ENCODE data around the gene IL1A. TPM values are rescaled to one million over a fixed set of nuclear protein-coding genes. Genes with fewer than 3 reads are reported as not detected.
A peak's percentile ranks its signal among the peaks of the same experiment; 100 is the strongest.

Gene IL1A
- total RNA-seq, 6 donors from 2014 or later, result 2.5 to 4.7 (median 3.0) TPM; not detected in 3

- TF ChIP-seq POLR2AphosphoS5 (IDR thresholded peaks at IDR 0.05), result no peak
- no peak for TF ChIP-seq EP300 (IDR thresholded peaks at IDR 0.05)
- no peak for TF ChIP-seq POLR2A (IDR thresholded peaks at IDR 0.05)
- no peak for TF ChIP-seq CTCF (IDR thresholded peaks at IDR 0.05)
- 93% methylated on average over 4 of the region's 4 CpGs for WGBS, 2 donors
- no peak overlapping the region for H3K4me3 ChIP-seq
- DNase-seq (no peak), ATAC-seq (ENCODE audit: low FRiP score in 2 of 2) (no peak)
- no peaks in the 10 kb centered on the region for H3K27me3 ChIP-seq
- H3K36me3 ChIP-seq, result no peaks in the 10 kb centered on the region
- peaks cover 10 to 17% (median 14%) of the 10 kb centered on the region in 4 donors for H3K4me1 ChIP-seq
- no peaks in the 10 kb centered on the region for H3K9me3 ChIP-seq
- no peak overlapping the region for H3K27ac ChIP-seq
Measured at GRCh38 chr2:112762276-112762675, 22.0 kb downstream of the IL1A start.

GRCh38 chr2:112760149-112760548, 24.1 kb downstream of the IL1A start:
- ATAC-seq (ENCODE audit: low FRiP score in 2 of 2) (no peak), DNase-seq (no peak)
- Histone ChIP-seq H3K27ac (no peak overlapping the region), H3K36me3 (no peaks in the 10 kb centered on the region), H3K9me3 (no peaks in the 10 kb centered on the region), H3K27me3 (no peaks in the 10 kb centered on the region), H3K4me3 (no peak overlapping the region), H3K4me1 (peaks cover 10 to 13% (median 12%) of the 10 kb centered on the region in 4 donors)
- 82 to 88% methylated on average over 1 of the region's 1 CpG for WGBS, 2 donors
- no peak for TF ChIP-seq CTCF (IDR thresholded peaks at IDR 0.05)
- TF ChIP-seq POLR2A (IDR thresholded peaks at IDR 0.05), result no peak
- TF ChIP-seq EP300 (IDR thresholded peaks at IDR 0.05), result no peak
- TF ChIP-seq POLR2AphosphoS5 (IDR thresholded peaks at IDR 0.05), result no peak

- ATAC-seq (ENCODE audit: low FRiP score in 2 of 2) (no peak), DNase-seq (no peak)
- Histone ChIP-seq H3K27me3 (no peaks in the 10 kb centered on the region), H3K9me3 (no peaks in the 10 kb centered on the region), H3K4me1 (peaks cover under 1 to 4% (median 2%) of the 10 kb centered on the region in 4 donors), H3K27ac (no peak overlapping the region), H3K36me3 (no peaks in the 10 kb centered on the region), H3K4me3 (no peak overlapping the region)
- WGBS, 2 donors, result 87 to 89% methylated on average over 2 of the region's 2 CpGs
- no peak for TF ChIP-seq POLR2AphosphoS5 (IDR thresholded peaks at IDR 0.05)
- no peak for TF ChIP-seq POLR2A (IDR thresholded peaks at IDR 0.05)
- TF ChIP-seq CTCF (IDR thresholded peaks at IDR 0.05), result no peak
- TF ChIP-seq EP300 (IDR thresholded peaks at IDR 0.05), result no peak
Measured at GRCh38 chr2:112758711-112759110, 25.6 kb downstream of the IL1A start.

- no peak for TF ChIP-seq EP300 (IDR thresholded peaks at IDR 0.05)
- WGBS, 2 donors, result 90 to 92% methylated on average over 3 of the region's 3 CpGs
- no peaks in the 10 kb centered on the region for H3K9me3 ChIP-seq
Measured at GRCh38 chr2:112757265-112757664, 27.0 kb downstream of the IL1A start.

GRCh38 chr2:112756207-112756606, 28.1 kb downstream of the IL1A start:
- ATAC-seq (ENCODE audit: low FRiP score in 2 of 2) (no peak), DNase-seq (no peak)
- no peaks in the 10 kb centered on the region for H3K9me3 ChIP-seq
- no peaks in the 10 kb centered on the region for H3K36me3 ChIP-seq
- no peaks in the 10 kb centered on the region for H3K27me3 ChIP-seq
- WGBS, 2 donors, result 80 to 99% methylated on average over 3 of the region's 3 CpGs
- H3K4me1 ChIP-seq, result no peaks in the 10 kb centered on the region
- no peak overlapping the region for H3K27ac ChIP-seq
- H3K4me3 ChIP-seq, result no peak overlapping the region
- TF ChIP-seq CTCF (IDR thresholded peaks at IDR 0.05) (no peak), POLR2A (IDR thresholded peaks at IDR 0.05) (no peak), EP300 (IDR thresholded peaks at IDR 0.05) (no peak), POLR2AphosphoS5 (IDR thresholded peaks at IDR 0.05) (no peak)

More at GRCh38 chr2:112757265-112757664, 27.0 kb downstream of the IL1A start:
- no peak for ATAC-seq (ENCODE audit: low FRiP score in 2 of 2)
- peak in 1 of 2 donors; percentile 63 for DNase-seq
- no peak overlapping the region for H3K4me3 ChIP-seq
- no peak overlapping the region for H3K27ac ChIP-seq
- no peaks in the 10 kb centered on the region for H3K36me3 ChIP-seq
- H3K27me3 ChIP-seq, result no peaks in the 10 kb centered on the region
- H3K4me1 ChIP-seq, result no peaks in the 10 kb centered on the region

Measured in upper lobe of left lung (tissue), 6 donors.